GM18505 (cell line): ENCODE measurements around the gene MPV17L.
"Not testable (repeated sequence)": the region's sequence is repeated elsewhere in the genome, so short reads cannot be mapped to it uniquely, and the experiment has no call there.

Experiments used
- ATAC-seq: cut with Tn5 transposase; IDR thresholded peaks from one replicate; pipeline ENCODE4 v1.9.1; 2021; ENCODE audit not compliant: unreplicated experiment
- POLR2A ChIP-seq: IDR thresholded peaks from 4 replicates; pipeline ENCODE4 v1.6.1; 2011; ENCODE audit warnings: borderline replicate concordance; ENCODE audit not compliant: insufficient read depth, insufficient read length; ENCODE audit errors: extremely low read depth

MPV17L gene

GRCh38 chr16:15427648-15428239, 32.2 kb downstream of the MPV17L start:
- TF ChIP-seq POLR2A: no peak
- ATAC-seq: no peak

GRCh38 chr16:15430884-15431283, 35.3 kb downstream of the MPV17L start:
- not testable (repeated sequence) for ATAC-seq

GRCh38 chr16:15434079-15434424, 38.5 kb downstream of the MPV17L start:
- TF ChIP-seq POLR2A: no peak
- no peak for ATAC-seq

GRCh38 chr16:15434425-15435215, 39.1 kb downstream of the MPV17L start, which contains the start of gene BMERB1:
Gene BMERB1 (plus strand): TSS chr16:15434588. CDS start chr16:15434654, 66 bp downstream.
- ATAC-seq: no peak
- TF ChIP-seq POLR2A: no peak

GRCh38 chr16:15435216-15435864, 39.8 kb downstream of the MPV17L start:
- no peak for TF ChIP-seq POLR2A
- no peak for ATAC-seq

GRCh38 chr16:15439102-15439501, 43.5 kb downstream of the MPV17L start:
- no peak for ATAC-seq
- TF ChIP-seq POLR2A: no peak

- no peak for TF ChIP-seq POLR2A
- no peak for ATAC-seq
Observed at GRCh38 chr16:15439521-15439920, 44.0 kb downstream of the MPV17L start.

- TF ChIP-seq POLR2A: no peak
- ATAC-seq: no peak
Observed at GRCh38 chr16:15440852-15441251, 45.3 kb downstream of the MPV17L start.

- not testable (repeated sequence) for ATAC-seq
Observed at GRCh38 chr16:15442140-15442539, 46.6 kb downstream of the MPV17L start.

GRCh38 chr16:15443753-15444152, 48.2 kb downstream of the MPV17L start:
- TF ChIP-seq POLR2A: no peak
- ATAC-seq: no peak

GRCh38 chr16:15444264-15444663, 48.7 kb downstream of the MPV17L start:
- no peak for ATAC-seq
- TF ChIP-seq POLR2A: no peak

GRCh38 chr16:15445450-15445849, 49.9 kb downstream of the MPV17L start:
- no peak for TF ChIP-seq POLR2A
- no peak for ATAC-seq

- TF ChIP-seq POLR2A: no peak
- no peak for ATAC-seq
Observed at GRCh38 chr16:15446901-15447300, 51.3 kb downstream of the MPV17L start.

- no peak for ATAC-seq
- no peak for TF ChIP-seq POLR2A
Observed at GRCh38 chr16:15450624-15451023, 55.1 kb downstream of the MPV17L start.

- ATAC-seq: no peak
Observed at GRCh38 chr16:15451098-15451731, 55.7 kb downstream of the MPV17L start.

More at GRCh38 chr16:15451098-15451731, 55.7 kb downstream of the MPV17L start:
- TF ChIP-seq POLR2A: no peak
